Measurements from ENCODE around the gene PPFIA1.
A peak's percentile ranks its signal among the peaks of the same experiment; 100 is the strongest.
"Not testable (repeated sequence)": the region's sequence is repeated elsewhere in the genome, so short reads cannot be mapped to it uniquely, and the experiment has no call there.

Gene PPFIA1

GRCh38 chr11:70397336-70397982, 127.0 kb downstream of the PPFIA1 start:
- peak; percentile 32 for DNase-seq (ENCODE audit: low spot score)

GRCh38 chr11:70397983-70398833, 127.7 kb downstream of the PPFIA1 start, which contains the start of gene CTTN:
CTTN (plus strand) TSS chr11:70398529; CDS start chr11:70407298, 8,769 bp downstream.
- peak; percentile 66 for DNase-seq (ENCODE audit: low spot score)

- no peak for DNase-seq (ENCODE audit: low spot score)
These were observed 128.6 kb downstream of the PPFIA1 start for GRCh38 chr11:70398834-70399680.

GRCh38 chr11:70399681-70400112, 129.2 kb downstream of the PPFIA1 start:
- DNase-seq (ENCODE audit: low spot score), result peak; percentile 96

- DNase-seq (ENCODE audit: low spot score), result no peak
These were observed 130.2 kb downstream of the PPFIA1 start for GRCh38 chr11:70400643-70401042.

- no peak for DNase-seq (ENCODE audit: low spot score)
These were observed 131.5 kb downstream of the PPFIA1 start for GRCh38 chr11:70402016-70402415.

- DNase-seq (ENCODE audit: low spot score), result no peak
These were observed 132.2 kb downstream of the PPFIA1 start for GRCh38 chr11:70402685-70403084.

- DNase-seq (ENCODE audit: low spot score), result no peak
These were observed 133.8 kb downstream of the PPFIA1 start for GRCh38 chr11:70404244-70404643.

- no peak for DNase-seq (ENCODE audit: low spot score)
These were observed 135.3 kb downstream of the PPFIA1 start for GRCh38 chr11:70405679-70406395.

GRCh38 chr11:70407121-70407520, 136.6 kb downstream of the PPFIA1 start:
- DNase-seq (ENCODE audit: low spot score), result no peak

GRCh38 chr11:70407814-70408213, 137.3 kb downstream of the PPFIA1 start:
- no peak for DNase-seq (ENCODE audit: low spot score)

GRCh38 chr11:70408326-70408725, 137.8 kb downstream of the PPFIA1 start:
- DNase-seq (ENCODE audit: low spot score), result not testable (repeated sequence)

GRCh38 chr11:70409437-70409836, 138.9 kb downstream of the PPFIA1 start:
- no peak for DNase-seq (ENCODE audit: low spot score)

GRCh38 chr11:70409871-70410270, 139.4 kb downstream of the PPFIA1 start:
- no peak for DNase-seq (ENCODE audit: low spot score)

- DNase-seq (ENCODE audit: low spot score), result no peak
These were observed 140.1 kb downstream of the PPFIA1 start for GRCh38 chr11:70410276-70411205.

- no peak for DNase-seq (ENCODE audit: low spot score)
These were observed 141.4 kb downstream of the PPFIA1 start for GRCh38 chr11:70411713-70412452.

- DNase-seq (ENCODE audit: low spot score), result no peak
These were observed 142.7 kb downstream of the PPFIA1 start for GRCh38 chr11:70413151-70413550.

GRCh38 chr11:70414341-70415100, 144.0 kb downstream of the PPFIA1 start:
- DNase-seq (ENCODE audit: low spot score), result no peak

GRCh38 chr11:70415191-70415590, 144.7 kb downstream of the PPFIA1 start:
- DNase-seq (ENCODE audit: low spot score), result no peak
